H9 (cell line): Measurements from ENCODE around the gene PTTG1. TPM values are rescaled to one million over a fixed set of nuclear protein-coding genes. Genes with fewer than 3 reads are reported as not detected.

Experiments used
- DNase-seq: peaks from one replicate; pipeline ENCODE4 v3.0.0-alpha.2; 2017
- H2AFZ ChIP-seq: one replicate; pipeline ENCODE4 v1.6.1; 2013; ENCODE audit warnings: mild to moderate bottlenecking, low read length, control low read depth, moderate library complexity
- H2AK5ac ChIP-seq: 2 replicates; pipeline ENCODE4 v1.6.1; 2013; ENCODE audit warnings: low read length, control low read depth, mixed read lengths; ENCODE audit not compliant: insufficient read length
- H2BK120ac ChIP-seq: one replicate; pipeline ENCODE4 v1.6.1; 2013; ENCODE audit warnings: low read depth, mild to moderate bottlenecking, low read length, control low read depth, inconsistent platforms; ENCODE audit not compliant: poor library complexity, severe bottlenecking
- H2BK12ac ChIP-seq: 2 replicates; pipeline ENCODE4 v1.6.1; 2013; ENCODE audit warnings: low read length, control low read depth, mixed read lengths, low read depth; ENCODE audit not compliant: insufficient read length
- H2BK15ac ChIP-seq: 2 replicates; pipeline ENCODE4 v1.6.1; 2013; ENCODE audit warnings: low read depth, low read length, control low read depth
- H2BK20ac ChIP-seq: one replicate; pipeline ENCODE4 v1.6.1; 2013; ENCODE audit warnings: low read depth, mild to moderate bottlenecking, low read length, control low read depth, inconsistent platforms; ENCODE audit not compliant: poor library complexity, severe bottlenecking
- H2BK5ac ChIP-seq: 2 replicates; pipeline ENCODE4 v1.6.1; 2013; ENCODE audit warnings: low read length, control low read depth, mixed read lengths; ENCODE audit not compliant: insufficient read length
- H3K14ac ChIP-seq: 2 replicates; pipeline ENCODE4 v1.6.1; 2013; ENCODE audit warnings: low read length, control low read depth; ENCODE audit not compliant: insufficient read depth
- H3K18ac ChIP-seq: 2 replicates; pipeline ENCODE4 v1.6.1; 2013; ENCODE audit warnings: low read depth, mild to moderate bottlenecking, mixed read lengths, low read length, control low read depth; ENCODE audit not compliant: insufficient read length
- H3K23ac ChIP-seq: 2 replicates; pipeline ENCODE4 v1.6.1; 2013; ENCODE audit warnings: low read length, control low read depth, mixed read lengths, low read depth; ENCODE audit not compliant: insufficient read length
- H3K23me2 ChIP-seq: 2 replicates; pipeline ENCODE4 v1.6.1; 2013; ENCODE audit warnings: low read depth, mild to moderate bottlenecking, mixed read lengths, low read length, control low read depth; ENCODE audit not compliant: insufficient read length, poor library complexity, severe bottlenecking
- H3K27ac ChIP-seq: 2 replicates; pipeline ENCODE4 v1.5.1; 2013; ENCODE audit warnings: low read length, control low read depth, mixed read lengths, low read depth; ENCODE audit not compliant: insufficient read length
- H3K27me3 ChIP-seq: 2 replicates; pipeline ENCODE4 v1.6.1; 2013; ENCODE audit warnings: low read length, control low read depth, inconsistent platforms; ENCODE audit not compliant: insufficient read depth
- H3K4ac ChIP-seq: 2 replicates; pipeline ENCODE4 v1.6.1; 2013; ENCODE audit warnings: low read depth, mild to moderate bottlenecking, control low read depth, inconsistent platforms, low read length, moderate library complexity
- H3K4me1 ChIP-seq: 2 replicates; pipeline ENCODE4 v1.6.1; 2013; ENCODE audit warnings: low read length, control low read depth, inconsistent platforms; ENCODE audit not compliant: insufficient read depth
- H3K4me2 ChIP-seq: 2 replicates; pipeline ENCODE4 v1.6.1; 2013; ENCODE audit warnings: low read length, control low read depth, mixed read lengths; ENCODE audit not compliant: insufficient read length, insufficient read depth
- H3K56ac ChIP-seq: 2 replicates; pipeline ENCODE4 v1.6.1; 2013; ENCODE audit warnings: low read depth, mild to moderate bottlenecking, mixed read lengths, low read length, control low read depth; ENCODE audit not compliant: insufficient read length
- H3K79me1 ChIP-seq: 2 replicates; pipeline ENCODE4 v1.6.1; 2013; ENCODE audit warnings: low read depth, mild to moderate bottlenecking, moderate library complexity, low read length, control low read depth, inconsistent platforms; ENCODE audit not compliant: insufficient read depth, poor library complexity, severe bottlenecking
- H3K79me2 ChIP-seq: 2 replicates; pipeline ENCODE4 v1.6.1; 2013; ENCODE audit warnings: low read length, control low read depth, inconsistent platforms; ENCODE audit not compliant: insufficient read depth
- H3K9ac ChIP-seq: 2 replicates; pipeline ENCODE4 v1.6.1; 2013; ENCODE audit warnings: low read length, control low read depth, mixed read lengths; ENCODE audit not compliant: insufficient read length; ENCODE audit errors: extremely low read depth
- H3K9me3 ChIP-seq: one replicate; pipeline ENCODE4 v1.6.1; 2013; ENCODE audit warnings: low read depth, low read length, inconsistent platforms; ENCODE audit not compliant: control insufficient read depth
- H3T11ph ChIP-seq: one replicate; pipeline ENCODE4 v1.6.1; 2013; ENCODE audit warnings: mild to moderate bottlenecking, low read length, control low read depth, inconsistent platforms
- H4K20me1 ChIP-seq: one replicate; pipeline ENCODE4 v1.6.1; 2013; ENCODE audit not compliant: control insufficient read depth, insufficient read length, insufficient read depth
- H4K5ac ChIP-seq: 2 replicates; pipeline ENCODE4 v1.6.1; 2013; ENCODE audit warnings: low read depth, mild to moderate bottlenecking, mixed read lengths, low read length, control low read depth; ENCODE audit not compliant: insufficient read length
- H4K8ac ChIP-seq: replicated peaks from 2 replicates; pipeline ENCODE4 v1.6.1; 2013; ENCODE audit warnings: low read length, control low read depth, mixed read lengths, low read depth; ENCODE audit not compliant: insufficient read length
- H4K91ac ChIP-seq: 2 replicates; pipeline ENCODE4 v1.6.1; 2013; ENCODE audit warnings: low read depth, mild to moderate bottlenecking, moderate library complexity, mixed read lengths, low read length, control low read depth; ENCODE audit not compliant: insufficient read length
- H3K27ac Mint-ChIP-seq, 3 experiments: 2 replicates in 2 of 3; 3 replicates in 1 of 3; pipeline ENCODE4 v1.8.0; 2020 to 2021; ENCODE audit warnings: mixed read lengths in 3 of 3, mild to moderate bottlenecking in 1 of 3, moderate library complexity in 1 of 3
- H3K27me3 Mint-ChIP-seq: 2 replicates; pipeline ENCODE4 v1.8.0; 2021; ENCODE audit warnings: low read depth, mild to moderate bottlenecking, moderate library complexity, mixed read lengths
- H3K36me3 Mint-ChIP-seq, 3 experiments: 2 replicates in 2 of 3; 3 replicates in 1 of 3; pipeline ENCODE4 v1.8.0; 2020 to 2021; ENCODE audit warnings: low read depth in 3 of 3, mixed read lengths in 3 of 3; ENCODE audit not compliant: insufficient read depth in 1 of 3
- H3K4me1 Mint-ChIP-seq, 2 experiments: 2 replicates each; pipeline ENCODE4 v1.8.0; 2020; ENCODE audit warnings: mixed read lengths in 2 of 2
- H3K4me3 Mint-ChIP-seq, 2 experiments: 2 replicates in 1 of 2; 3 replicates in 1 of 2; pipeline ENCODE4 v1.8.0; 2020 to 2021; ENCODE audit warnings: mild to moderate bottlenecking in 2 of 2, mixed read lengths in 2 of 2, moderate library complexity in 1 of 2
- H3K9me3 Mint-ChIP-seq, 2 experiments: 2 replicates in 1 of 2; 3 replicates in 1 of 2; pipeline ENCODE4 v1.8.0; 2020; ENCODE audit warnings: mild to moderate bottlenecking in 2 of 2, mixed read lengths in 2 of 2, moderate library complexity in 1 of 2
- CTCF ChIP-seq: fragments of 200-600 bp; sonication (generic); conservative IDR thresholded peaks from 3 replicates; pipeline ENCODE4 v1.8.0; 2021; ENCODE audit warnings: antibody characterized with exemption, mild to moderate bottlenecking
- WGBS: extraction: QIAGEN DNeasy Blood & Tissue Kit; methylation state at CpG from one replicate; pipeline ENCODE4 v1.1.7; 2013; ENCODE audit warnings: missing lambda C conversion rate, low lambda C conversion rate, mixed read lengths; ENCODE audit not compliant: insufficient read length; ENCODE audit errors: extremely low coverage; 5-methylcytosine and 5-hydroxymethylcytosine counted together
- total RNA-seq: library from RNA; stranded (reverse); gene quantifications from 2 replicates; pipeline ENCODE4 v1.2.1, GENCODE V29; 2021

PTTG1 gene
- total RNA-seq, 1 experiment from 2014 or later = 279 TPM

DNA sequence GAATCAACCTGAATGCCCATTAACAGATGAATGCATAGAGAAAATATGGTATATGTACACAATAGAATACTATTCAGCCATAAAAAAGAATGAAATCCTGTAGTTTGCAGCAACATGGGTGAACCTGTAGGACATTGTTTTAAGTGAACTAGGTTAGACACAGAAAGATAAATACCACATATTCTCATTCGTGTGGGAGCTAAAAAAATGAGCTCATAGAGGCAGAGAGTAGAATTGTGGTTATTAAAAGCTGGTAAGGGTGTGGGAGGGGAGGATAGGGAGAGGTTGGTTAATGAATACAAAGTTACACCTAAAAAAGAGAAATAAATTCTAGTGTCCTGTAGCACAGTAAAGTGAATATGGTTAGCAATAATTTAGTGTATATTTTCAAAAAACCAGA, 23.5 kb downstream of the PTTG1 start:
- Mint-ChIP-seq H3K4me1 (peaks cover 12% of the 10 kb centered on the region in 2 experiments), H3K36me3 (peaks cover 0 to 4% (median 0%) of the 10 kb centered on the region in 3 experiments; a peak in 3 of 7 replicates), H3K27me3 (peaks cover 4% of the 10 kb centered on the region; the same call in 1 of the 2 replicates), H3K27ac (no peak overlapping the region), H3K9me3 (peaks cover 2 to 6% of the 10 kb centered on the region in 2 experiments; a peak in 4 of 5 replicates), H3K4me3 (no peak overlapping the region)
- Histone ChIP-seq H3K14ac (no peak overlapping the region), H3K4ac (no peak overlapping the region), H3K79me2 (no peaks in the 10 kb centered on the region), H3K9ac (no peak overlapping the region), H2BK12ac (no peak overlapping the region), H3K56ac (no peak overlapping the region), H3K9me3 (no peaks in the 10 kb centered on the region), H4K20me1 (no peaks in the 10 kb centered on the region), H3K4me2 (no peak overlapping the region), H3K27ac (no peak overlapping the region), H3K23me2 (no peaks in the 10 kb centered on the region), H4K5ac (no peak overlapping the region), H3T11ph (no peak overlapping the region), H2BK15ac (no peak overlapping the region), H2BK120ac (no peak overlapping the region), H4K8ac (no peak overlapping the region), H2AFZ (no peak overlapping the region), H2AK5ac (no peak overlapping the region), H2BK20ac (no peak overlapping the region), H3K18ac (no peak overlapping the region), H3K27me3 (no peaks in the 10 kb centered on the region), H3K4me1 (no peaks in the 10 kb centered on the region; the same call in 1 of the 2 replicates), H3K23ac (no peak overlapping the region), H4K91ac (no peak overlapping the region), H2BK5ac (no peak overlapping the region), H3K79me1 (no peaks in the 10 kb centered on the region)
- TF ChIP-seq CTCF = no peak
- no peak for DNase-seq
- WGBS = no CpG with 5 or more reads among the region's 1 CpG
